IgD-negative memory B cell (primary cell): ENCODE measurements around the gene FOLR3. TPM values are rescaled to one million over a fixed set of nuclear protein-coding genes. Genes with fewer than 3 reads are reported as not detected.
"Not testable (repeated sequence)": the region's sequence is repeated elsewhere in the genome, so short reads cannot be mapped to it uniquely, and the experiment has no call there.

Source experiments
- H3K27ac Mint-ChIP-seq, 3 donors: one replicate each; pipeline ENCODE4 v1.8.0; 2020 to 2022; ENCODE audit warnings: mild to moderate bottlenecking in 3 of 3, mixed read lengths in 3 of 3, moderate library complexity in 1 of 3
- H3K27me3 Mint-ChIP-seq: one replicate; pipeline ENCODE4 v1.8.0; 2021; ENCODE audit warnings: mixed read lengths
- H3K36me3 Mint-ChIP-seq: one replicate; pipeline ENCODE4 v1.8.0; 2020; ENCODE audit warnings: mild to moderate bottlenecking, mixed read lengths
- H3K4me1 Mint-ChIP-seq, 3 donors: one replicate each; pipeline ENCODE4 v1.8.0; 2020 to 2022; ENCODE audit warnings: mixed read lengths in 3 of 3, mild to moderate bottlenecking in 1 of 3
- H3K4me3 Mint-ChIP-seq, 4 donors: one replicate each; pipeline ENCODE4 v1.8.0; 2020 to 2022; ENCODE audit warnings: mild to moderate bottlenecking in 4 of 4, mixed read lengths in 4 of 4, moderate library complexity in 3 of 4
- H3K9me3 Mint-ChIP-seq, 3 donors: one replicate each; pipeline ENCODE4 v1.8.0; 2020 to 2021; ENCODE audit warnings: mixed read lengths in 3 of 3, mild to moderate bottlenecking in 1 of 3
- polyA plus RNA-seq: library from polyadenylated mRNA; unstranded; fragments of 300-500 nt; fragmentation: Illumina TruSeq; gene quantifications from one replicate; pipeline ENCODE4 v1.2.3, GENCODE V29; 2021

Gene FOLR3
- polyA plus RNA-seq, 1 donor from 2014 or later: not detected

DNA sequence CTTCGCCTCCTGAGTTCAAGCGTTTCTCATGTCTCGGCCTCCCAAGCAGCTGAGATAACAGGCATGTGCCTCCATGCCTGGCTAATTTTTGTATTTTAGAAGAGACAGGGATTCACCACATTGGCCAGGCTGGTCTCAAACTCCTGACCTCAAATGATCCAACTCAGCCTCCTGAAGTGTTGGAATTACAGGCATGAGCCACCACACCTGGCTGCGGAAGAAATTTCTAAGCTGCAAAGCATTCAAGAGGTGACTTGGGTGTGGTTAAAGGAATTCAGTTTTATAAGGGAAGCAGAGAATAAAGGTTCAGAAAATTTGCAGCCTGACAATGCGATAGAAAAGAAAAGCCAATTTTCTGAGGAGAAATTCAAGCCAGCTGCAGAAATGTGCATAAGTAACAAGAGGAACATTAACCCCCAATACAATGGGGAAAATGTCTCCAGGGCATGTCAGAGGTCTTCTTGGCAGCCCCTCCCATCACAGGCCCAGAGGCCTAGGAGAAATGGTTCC is 33.6 kb downstream of the FOLR3 start:
- not testable (repeated sequence) for H3K27me3 Mint-ChIP-seq, H3K4me1 Mint-ChIP-seq

DNA sequence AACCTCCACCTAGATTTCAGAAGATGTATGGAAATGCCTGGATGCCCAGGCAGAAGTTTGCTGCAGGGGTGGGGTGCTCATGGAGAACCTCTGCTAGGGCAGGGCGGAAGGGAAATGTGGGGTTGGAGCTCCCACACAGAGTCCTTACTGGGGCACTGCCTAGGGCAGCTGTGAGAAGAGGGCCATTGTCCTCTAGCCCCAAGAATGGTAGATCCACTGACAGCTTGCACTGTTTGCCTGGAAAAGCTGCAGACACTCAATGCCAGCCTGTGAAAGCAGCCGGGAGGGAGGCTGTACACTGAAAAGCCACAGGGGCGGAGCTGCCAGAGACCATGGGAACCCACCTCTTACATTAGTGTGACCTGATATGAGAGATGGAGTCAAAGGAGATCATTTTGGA is 34.2 kb downstream of the FOLR3 start:
- not testable (repeated sequence) for H3K36me3 Mint-ChIP-seq, H3K27me3 Mint-ChIP-seq, H3K4me1 Mint-ChIP-seq, H3K4me3 Mint-ChIP-seq, H3K9me3 Mint-ChIP-seq
- peak overlapping the region in 1 of 3 donors; percentile 14 for H3K27ac Mint-ChIP-seq

More for the DNA sequence above, 33.6 kb downstream of the FOLR3 start:
- H3K27ac Mint-ChIP-seq: peak overlapping the region in 1 of 3 donors; percentile 14
- H3K36me3 Mint-ChIP-seq, H3K9me3 Mint-ChIP-seq, H3K4me3 Mint-ChIP-seq: not testable (repeated sequence)

DNA sequence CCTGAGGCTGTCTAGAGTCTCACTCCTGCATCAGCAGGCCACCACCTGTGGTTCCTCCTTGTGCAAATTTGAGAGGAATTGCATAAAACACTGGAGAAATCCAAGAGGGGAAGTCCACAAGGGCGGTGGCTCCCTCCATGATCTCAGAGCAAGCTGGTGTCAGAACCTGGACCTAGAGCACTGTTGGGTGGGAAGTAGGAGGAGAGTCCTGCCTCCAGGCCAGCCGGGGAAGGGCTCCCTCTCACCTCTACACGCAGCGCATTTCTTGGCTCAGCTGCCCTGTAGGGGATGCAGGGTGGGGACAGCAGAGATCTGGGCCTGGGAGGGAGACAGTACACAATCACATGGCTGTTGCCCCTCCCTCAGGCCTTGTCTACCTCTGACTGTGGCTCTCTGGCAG is 36.5 kb downstream of the FOLR3 start:
- not testable (repeated sequence) for H3K27me3 Mint-ChIP-seq, H3K4me1 Mint-ChIP-seq, H3K4me3 Mint-ChIP-seq, H3K36me3 Mint-ChIP-seq, H3K9me3 Mint-ChIP-seq, H3K27ac Mint-ChIP-seq

DNA sequence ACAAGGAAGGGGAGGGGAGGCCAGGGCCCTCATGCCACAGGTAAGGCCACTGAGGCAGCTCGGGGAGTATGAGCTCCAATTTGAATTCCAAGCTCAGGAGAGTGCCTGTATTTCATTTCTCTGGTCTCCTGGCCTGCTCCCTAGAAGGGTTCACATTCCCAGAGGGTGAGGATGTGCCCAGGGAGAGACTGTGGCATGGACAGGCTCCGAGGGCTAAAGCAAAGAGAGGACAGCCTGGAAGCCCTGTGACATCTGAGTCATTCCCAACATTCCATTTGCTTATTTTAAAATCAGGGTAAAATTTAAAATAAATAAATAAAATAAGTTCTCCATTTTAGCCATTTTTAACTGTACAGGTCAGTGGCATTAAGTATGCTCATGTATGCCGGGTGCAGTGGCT is 37.8 kb downstream of the FOLR3 start:
- Mint-ChIP-seq H3K9me3 (peaks cover 0 to 5% (median 0%) of the 10 kb centered on the region in 3 donors), H3K27me3 (peaks cover 4% of the 10 kb centered on the region), H3K4me3 (no peak overlapping the region), H3K4me1 (peaks cover 0 to 1% (median 0%) of the 10 kb centered on the region in 3 donors), H3K36me3 (no peaks in the 10 kb centered on the region), H3K27ac (no peak overlapping the region)

DNA sequence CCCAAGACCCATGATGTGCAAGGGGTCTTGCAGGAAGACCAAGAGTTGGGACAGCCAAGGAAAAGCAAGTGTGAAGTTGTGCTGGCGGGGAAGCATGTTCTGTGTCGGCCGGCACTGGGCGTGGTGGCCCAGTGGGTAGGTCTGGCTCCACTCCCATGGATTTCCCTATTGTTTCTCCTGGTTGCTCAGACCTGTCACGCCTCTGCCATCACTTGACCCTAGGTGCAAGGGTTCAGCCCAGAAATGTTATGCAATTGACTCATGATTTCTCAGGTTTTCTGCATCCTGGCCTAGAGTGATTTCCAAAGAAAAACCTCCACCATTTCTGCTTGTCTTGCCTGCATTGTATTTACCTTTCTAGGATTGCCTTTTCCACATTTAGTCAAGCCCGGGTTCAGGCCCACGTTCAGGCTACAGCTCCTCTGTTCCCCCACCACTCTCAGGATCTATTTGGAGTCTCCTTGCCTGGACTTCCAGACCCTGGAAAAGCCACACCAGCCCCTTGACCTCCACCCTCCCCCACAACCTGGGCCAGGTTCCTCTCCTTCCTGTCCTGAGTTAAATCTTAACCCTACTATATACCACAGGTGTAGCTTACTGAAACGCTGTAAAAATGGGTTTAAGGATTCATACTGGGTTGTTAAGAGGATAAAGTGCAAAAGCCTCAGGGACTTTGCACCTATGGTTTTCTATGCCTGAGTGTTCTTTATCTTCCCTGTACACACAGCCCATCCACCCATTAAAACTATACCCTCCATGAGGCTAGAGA is 39.0 kb downstream of the FOLR3 start:
- Mint-ChIP-seq H3K9me3 (peaks cover 0 to 5% (median 0%) of the 10 kb centered on the region in 3 donors), H3K27ac (no peak overlapping the region), H3K4me1 (peaks cover 0 to 1% (median 0%) of the 10 kb centered on the region in 3 donors), H3K36me3 (no peaks in the 10 kb centered on the region), H3K27me3 (peaks cover 4% of the 10 kb centered on the region), H3K4me3 (no peak overlapping the region)

DNA sequence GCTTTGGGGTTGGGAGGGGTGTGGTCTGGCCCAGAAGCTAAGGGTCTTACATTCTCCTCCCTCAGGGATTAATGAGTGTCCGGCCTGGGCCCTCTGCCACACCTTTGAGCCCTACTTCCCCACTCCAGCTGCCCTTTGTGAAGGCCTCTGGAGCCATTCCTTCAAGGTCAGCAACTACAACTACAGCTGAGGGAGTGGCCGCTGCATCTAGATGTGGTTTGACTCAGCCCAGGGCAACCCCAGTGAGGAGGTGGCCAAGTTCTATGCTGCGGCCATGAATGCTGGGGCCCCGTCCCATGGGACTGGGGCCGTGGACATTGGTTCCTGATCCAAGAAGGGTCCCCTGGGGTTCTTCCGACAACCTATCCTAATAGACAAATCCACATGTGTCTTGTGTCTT is 42.1 kb downstream of the FOLR3 start:
- H3K4me1 Mint-ChIP-seq: peaks cover 0 to 2% (median 1%) of the 10 kb centered on the region in 3 donors
- H3K36me3 Mint-ChIP-seq: no peaks in the 10 kb centered on the region
- H3K27ac Mint-ChIP-seq: no peak overlapping the region
- peaks cover 4% of the 10 kb centered on the region for H3K27me3 Mint-ChIP-seq
- H3K4me3 Mint-ChIP-seq: no peak overlapping the region
- H3K9me3 Mint-ChIP-seq: no peaks in the 10 kb centered on the region

DNA sequence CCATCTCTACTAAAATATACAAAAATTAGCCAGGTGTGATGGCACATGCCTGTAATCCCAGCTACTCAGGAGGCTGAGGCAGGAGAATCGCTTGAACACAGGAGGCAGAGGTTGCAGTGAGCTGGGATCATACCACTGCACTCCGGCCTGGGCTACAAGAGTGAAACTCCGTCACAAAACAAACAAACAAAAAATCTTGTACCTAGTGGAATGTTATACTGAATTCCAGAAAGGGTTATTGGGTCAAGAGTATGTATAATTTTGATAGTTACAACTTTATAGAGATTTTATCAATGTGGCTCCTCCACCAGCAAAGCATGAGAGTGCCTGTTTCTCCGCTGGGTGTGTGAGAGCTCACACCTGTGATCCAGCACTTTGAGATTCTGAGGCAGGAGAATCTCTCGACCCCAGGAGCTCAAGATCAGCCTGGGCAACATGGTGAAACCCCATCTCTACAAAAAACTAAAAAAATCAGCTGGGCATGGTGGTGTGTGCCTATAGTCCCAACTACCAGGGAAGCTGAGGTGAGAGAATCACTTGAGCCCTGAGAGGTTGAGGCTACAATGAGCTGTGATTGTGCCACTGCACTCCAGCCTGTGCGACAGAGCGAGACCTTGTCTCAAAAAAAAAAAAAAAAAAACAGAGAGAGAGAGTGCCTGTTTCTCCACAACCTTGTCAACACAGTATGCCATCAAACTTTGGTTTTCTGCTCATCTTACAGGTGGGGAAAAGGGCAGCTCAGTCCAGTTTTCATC is 43.7 kb downstream of the FOLR3 start:
- H3K4me1 Mint-ChIP-seq: peaks cover 4 to 6% (median 5%) of the 10 kb centered on the region in 3 donors
- H3K36me3 Mint-ChIP-seq: no peaks in the 10 kb centered on the region
- no peaks in the 10 kb centered on the region for H3K9me3 Mint-ChIP-seq
- H3K27me3 Mint-ChIP-seq: peaks cover 9% of the 10 kb centered on the region
- H3K27ac Mint-ChIP-seq: no peak overlapping the region
- H3K4me3 Mint-ChIP-seq: no peak overlapping the region

DNA sequence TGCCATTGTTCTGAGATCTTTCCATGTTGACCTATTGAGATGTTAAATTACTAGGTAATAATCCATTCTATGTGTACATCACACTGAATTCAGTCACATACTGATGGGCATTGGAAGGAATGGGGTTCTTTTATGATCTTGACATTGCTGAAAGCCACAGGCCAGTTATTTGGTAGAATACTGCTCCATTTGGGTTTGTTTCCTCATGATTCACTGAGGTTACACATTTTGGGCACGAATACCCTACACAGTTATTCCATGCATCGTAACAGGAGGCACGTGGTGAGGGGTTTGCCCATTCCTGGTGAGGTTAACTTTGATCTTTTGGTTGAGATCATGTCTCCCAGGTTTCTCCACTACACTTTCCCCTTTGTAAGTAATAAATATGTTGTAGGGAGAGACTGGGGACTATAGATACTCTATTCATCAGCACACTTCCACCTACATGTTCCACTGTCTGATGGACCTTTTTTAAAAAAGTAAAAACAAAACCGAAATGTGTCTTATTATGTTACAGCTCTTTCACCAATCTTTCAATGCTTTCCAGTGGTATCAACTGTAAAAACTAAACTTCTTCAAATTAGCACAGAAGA is 44.4 kb downstream of the FOLR3 start:
- peak overlapping the region in 1 of 3 donors; percentile 85 for H3K27ac Mint-ChIP-seq
- no peaks in the 10 kb centered on the region for H3K36me3 Mint-ChIP-seq
- H3K27me3 Mint-ChIP-seq: peaks cover 9% of the 10 kb centered on the region
- H3K4me3 Mint-ChIP-seq: no peak overlapping the region
- H3K4me1 Mint-ChIP-seq: peaks cover 4 to 6% (median 5%) of the 10 kb centered on the region in 3 donors
- no peaks in the 10 kb centered on the region for H3K9me3 Mint-ChIP-seq

DNA sequence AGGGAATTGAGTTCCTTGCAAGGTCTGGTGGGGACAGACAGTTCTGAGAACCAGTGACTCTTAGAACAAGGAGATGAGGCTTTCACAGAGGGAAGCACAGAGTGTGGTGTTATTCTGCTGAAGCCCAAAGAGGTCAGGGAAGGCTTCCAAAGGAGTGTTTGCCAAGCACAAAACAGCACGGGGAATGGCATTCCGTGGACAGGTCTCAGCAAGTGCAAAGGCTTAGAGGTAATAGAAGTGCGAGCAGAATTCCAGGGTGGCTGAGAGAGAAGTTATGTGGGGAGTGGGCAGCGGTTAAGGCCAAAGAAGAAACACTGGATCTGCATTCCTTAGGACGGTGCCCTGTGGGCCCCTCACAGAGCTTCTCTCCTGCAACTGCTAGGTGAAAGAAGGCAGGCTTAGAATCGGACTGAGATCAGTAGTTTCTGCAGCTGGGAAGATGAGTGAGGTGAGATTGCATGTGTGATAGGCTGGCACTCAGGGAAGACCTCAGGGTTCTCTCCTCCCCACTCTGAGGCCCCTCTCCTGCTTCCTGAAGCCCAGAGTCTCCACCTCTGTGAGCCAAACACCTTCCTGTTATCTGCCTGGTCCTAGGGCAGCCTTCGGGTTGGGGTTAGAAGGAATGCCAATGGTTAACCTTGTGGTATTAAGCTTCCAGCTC is 45.5 kb downstream of the FOLR3 start:
- H3K4me1 Mint-ChIP-seq, H3K4me3 Mint-ChIP-seq, H3K36me3 Mint-ChIP-seq, H3K9me3 Mint-ChIP-seq, H3K27me3 Mint-ChIP-seq, H3K27ac Mint-ChIP-seq: not testable (repeated sequence)

DNA sequence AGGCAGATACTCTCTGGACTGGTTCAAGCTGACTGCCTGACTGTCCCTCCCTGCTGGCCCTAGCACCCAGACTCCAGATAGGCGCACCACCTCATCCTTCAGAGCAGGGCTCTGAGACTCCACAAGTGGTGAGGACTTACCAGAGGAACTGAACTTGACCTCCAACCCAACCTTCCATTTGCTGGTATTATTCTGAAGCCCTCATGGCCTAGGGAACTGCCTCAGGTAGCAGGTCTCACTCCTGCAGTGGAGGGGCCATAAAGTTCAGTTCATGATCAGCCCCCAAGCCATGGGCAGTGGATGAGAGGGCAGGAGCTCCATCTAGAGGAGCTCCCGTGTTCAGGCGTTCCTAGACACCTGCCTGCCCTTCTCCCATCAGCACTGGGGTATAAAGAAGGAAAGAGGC is 46.0 kb downstream of the FOLR3 start:
- not testable (repeated sequence) for H3K27ac Mint-ChIP-seq, H3K27me3 Mint-ChIP-seq, H3K36me3 Mint-ChIP-seq, H3K4me1 Mint-ChIP-seq, H3K4me3 Mint-ChIP-seq, H3K9me3 Mint-ChIP-seq

DNA sequence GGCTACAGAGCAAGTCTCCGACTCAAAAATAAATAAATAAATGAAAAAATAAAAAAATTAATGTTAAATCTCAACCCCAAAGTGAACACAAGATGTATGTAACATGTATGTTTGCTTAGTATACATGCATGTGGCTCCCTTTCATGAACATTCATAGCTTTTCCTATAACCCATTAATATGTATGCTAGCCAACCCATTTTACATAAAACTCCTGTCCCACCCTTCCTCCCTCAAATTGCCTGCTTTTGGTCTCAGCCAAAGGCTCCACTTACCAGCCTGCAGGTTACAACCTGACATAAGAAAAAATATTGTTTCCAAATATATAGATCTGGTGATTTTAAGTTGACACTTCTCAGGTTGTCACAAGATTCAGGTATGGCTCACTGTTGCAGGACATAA is 52.7 kb downstream of the FOLR3 start:
- H3K27ac Mint-ChIP-seq: no peak overlapping the region
- H3K4me1 Mint-ChIP-seq: peaks cover 2 to 5% (median 3%) of the 10 kb centered on the region in 3 donors
- H3K27me3 Mint-ChIP-seq: peaks cover 5% of the 10 kb centered on the region
- H3K36me3 Mint-ChIP-seq: no peaks in the 10 kb centered on the region
- no peak overlapping the region for H3K4me3 Mint-ChIP-seq
- no peaks in the 10 kb centered on the region for H3K9me3 Mint-ChIP-seq

Other genes starting within 250 kb of the FOLR3 start
- gene XNDC1N, start 207.1 kb upstream of the FOLR3 start, polyA plus RNA-seq: 3.3 TPM
- gene RNF121, start 206.7 kb upstream of the FOLR3 start, polyA plus RNA-seq: 13.6 TPM
- gene IL18BP, start 136.8 kb upstream of the FOLR3 start, polyA plus RNA-seq: 41.5 TPM
- 66.6 TPM for gene NUMA1, start 55.2 kb upstream of the FOLR3 start, polyA plus RNA-seq
- gene LRRC51, start 54.9 kb upstream of the FOLR3 start, polyA plus RNA-seq: 4.1 TPM
- gene LAMTOR1, start 32.4 kb upstream of the FOLR3 start, polyA plus RNA-seq: 111 TPM
- not detected for gene TOMT, start 29.8 kb upstream of the FOLR3 start, polyA plus RNA-seq
- gene ANAPC15, start 23.0 kb upstream of the FOLR3 start, polyA plus RNA-seq: 68.5 TPM
- gene FOLR1, start 56.4 kb downstream of the FOLR3 start, polyA plus RNA-seq: not detected
- 16.1 TPM for gene FOLR2, start 81.1 kb downstream of the FOLR3 start, polyA plus RNA-seq
- 11.7 TPM for gene INPPL1, start 89.0 kb downstream of the FOLR3 start, polyA plus RNA-seq
- not detected for gene PHOX2A, start 108.5 kb downstream of the FOLR3 start, polyA plus RNA-seq